Spinal cord (tissue), 10 donors: ENCODE data around the gene MEI4. TPM values are rescaled to one million over a fixed set of nuclear protein-coding genes. Genes with fewer than 3 reads are reported as not detected.

Source experiments
- DNase-seq, 6 donors: peaks; one replicate each; pipeline versions ENCODE4 v3.0.0 to v3.0.0-alpha.2; 2013 to 2015; ENCODE audit warnings: low spot score in 6 of 6, low read depth in 4 of 6
- H3K27ac ChIP-seq: one replicate; pipeline ENCODE4 v1.5.1; 2013; ENCODE audit warnings: low read depth, low read length, control low read depth
- H3K27me3 ChIP-seq: one replicate; pipeline ENCODE4 v1.6.1; 2013; ENCODE audit warnings: low read length; ENCODE audit not compliant: control insufficient read depth, insufficient read depth
- H3K36me3 ChIP-seq: one replicate; pipeline ENCODE4 v1.6.1; 2013; ENCODE audit warnings: low read length; ENCODE audit not compliant: control insufficient read depth, insufficient read depth
- H3K4me1 ChIP-seq: one replicate; pipeline ENCODE4 v1.6.1; 2013; ENCODE audit warnings: low read length; ENCODE audit not compliant: control insufficient read depth, insufficient read depth
- H3K4me3 ChIP-seq: one replicate; pipeline ENCODE4 v1.5.1; 2013; ENCODE audit warnings: low read depth, low read length, control low read depth
- H3K9me3 ChIP-seq: one replicate; pipeline ENCODE4 v1.6.1; 2013; ENCODE audit warnings: low read length; ENCODE audit not compliant: control insufficient read depth, insufficient read depth
- WGBS: methylation state at CpG from one replicate; pipeline ENCODE4 v1.1.5; 2013; ENCODE audit warnings: missing lambda C conversion rate; ENCODE audit not compliant: insufficient coverage; 5-methylcytosine and 5-hydroxymethylcytosine counted together
- polyA plus RNA-seq, 2 donors: library from polyadenylated mRNA; unstranded; fragments of 120-200 nt; gene quantifications; one replicate each; pipeline ENCODE4 v1.2.1, GENCODE V29; 2013; ENCODE audit not compliant: insufficient read length in 2 of 2
- total RNA-seq, 2 donors: library from RNA; depleted of rRNA in 1 of 2; stranded (reverse); fragments of 120-200 nt in 1 of 2; fragments of >200 nt in 1 of 2; gene quantifications; one replicate each; pipeline versions ENCODE4 v1.2.3 to v1.2.4, GENCODE V29; 2013 to 2014
- donor health status: healthy.

The MEI4 gene
- total and polyA plus RNA-seq, 4 donors, result 1.3 to 2.2 (median 1.6) TPM

DNA sequence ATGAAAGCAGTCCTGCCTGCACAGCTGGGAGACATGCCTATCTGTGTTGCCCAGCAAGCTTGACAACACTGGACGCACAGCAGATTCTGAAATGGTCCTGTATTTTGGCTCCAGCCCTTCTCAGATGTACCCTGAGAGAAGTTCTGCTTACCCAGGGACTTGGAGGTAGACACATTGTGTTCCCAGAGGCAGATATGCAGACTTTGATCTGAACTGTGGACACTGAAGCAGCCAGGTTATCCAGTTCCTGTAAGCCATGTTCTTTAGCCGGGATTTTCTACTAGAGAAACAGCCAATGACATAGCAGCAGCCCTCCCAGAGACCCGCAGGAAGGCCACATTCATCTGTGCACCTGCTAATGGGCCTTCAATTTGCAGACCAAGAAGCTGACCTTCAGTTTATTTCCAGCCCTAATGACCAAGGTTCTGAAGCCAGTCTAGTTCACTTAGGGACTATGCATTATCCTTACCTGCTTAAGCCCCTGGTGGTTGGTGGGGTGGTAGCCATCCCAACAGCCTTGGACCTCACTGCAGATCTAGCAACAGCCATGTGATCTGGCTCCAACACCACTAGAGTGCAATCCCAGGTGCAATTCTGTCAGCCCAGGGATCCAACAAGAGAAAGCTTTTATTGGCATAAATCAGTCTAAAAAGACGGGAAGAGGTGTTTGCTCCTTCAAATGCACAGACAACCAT lies 134.2 kb downstream of the MEI4 start:
- no peaks in the 10 kb centered on the region for H3K36me3 ChIP-seq
- no peaks in the 10 kb centered on the region for H3K4me1 ChIP-seq
- no peak overlapping the region for H3K4me3 ChIP-seq
- no peaks in the 10 kb centered on the region for H3K27me3 ChIP-seq
- WGBS, result 97% methylated on average over 3 of the region's 4 CpGs
- no peak overlapping the region for H3K27ac ChIP-seq
- H3K9me3 ChIP-seq, result peaks cover 2% of the 10 kb centered on the region
- no peak for DNase-seq

DNA sequence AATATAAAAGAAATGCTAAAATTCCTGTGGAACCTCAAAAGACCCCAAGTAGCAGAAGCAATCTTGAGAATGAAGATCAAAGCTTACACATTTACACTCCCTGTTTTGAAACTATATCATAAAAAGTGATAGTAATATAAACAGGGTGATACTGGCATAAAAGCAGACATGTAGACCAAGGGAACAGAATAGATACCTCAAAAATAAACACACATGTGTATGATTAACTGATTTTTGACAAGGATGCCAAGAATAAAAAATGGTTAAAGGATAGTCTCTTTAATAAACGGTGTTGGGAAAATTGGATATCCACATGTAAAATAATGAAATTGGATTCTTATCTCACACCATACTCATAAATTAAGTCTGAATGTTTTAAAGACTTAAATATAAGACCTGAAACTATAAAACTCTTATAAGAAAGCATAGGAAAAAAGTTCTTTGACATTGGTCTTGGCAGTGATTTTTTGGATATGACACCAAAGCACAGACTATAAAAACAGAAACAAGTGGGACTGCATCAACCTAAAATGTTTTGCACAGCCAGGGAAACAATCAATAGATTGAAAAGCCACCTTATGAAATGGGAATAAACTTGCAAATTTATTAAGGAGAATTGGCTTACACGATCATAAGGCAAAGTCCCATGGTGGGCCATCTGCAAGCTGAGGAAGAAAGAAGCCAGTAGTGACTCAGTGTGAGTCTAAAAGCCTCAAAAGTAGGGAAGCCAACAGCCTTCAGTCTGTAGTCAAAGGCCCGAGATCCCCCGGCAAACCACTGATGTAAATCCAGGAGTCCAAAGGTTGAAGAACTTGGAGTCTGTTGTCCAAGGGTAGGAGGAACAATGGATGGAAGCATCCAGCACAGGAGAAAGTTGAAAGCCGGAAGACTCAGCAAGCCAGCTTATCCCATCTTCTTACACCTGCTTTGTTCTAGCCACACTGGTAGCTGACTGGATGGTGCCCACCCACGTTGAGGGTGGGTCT lies 144.3 kb downstream of the MEI4 start:
- Histone ChIP-seq H3K27ac (no peak overlapping the region), H3K36me3 (no peaks in the 10 kb centered on the region), H3K27me3 (no peaks in the 10 kb centered on the region), H3K4me1 (no peaks in the 10 kb centered on the region), H3K9me3 (peaks cover 8% of the 10 kb centered on the region), H3K4me3 (no peak overlapping the region)
- DNase-seq, result no peak
- WGBS, result 89% methylated on average over 5 of the region's 6 CpGs

DNA sequence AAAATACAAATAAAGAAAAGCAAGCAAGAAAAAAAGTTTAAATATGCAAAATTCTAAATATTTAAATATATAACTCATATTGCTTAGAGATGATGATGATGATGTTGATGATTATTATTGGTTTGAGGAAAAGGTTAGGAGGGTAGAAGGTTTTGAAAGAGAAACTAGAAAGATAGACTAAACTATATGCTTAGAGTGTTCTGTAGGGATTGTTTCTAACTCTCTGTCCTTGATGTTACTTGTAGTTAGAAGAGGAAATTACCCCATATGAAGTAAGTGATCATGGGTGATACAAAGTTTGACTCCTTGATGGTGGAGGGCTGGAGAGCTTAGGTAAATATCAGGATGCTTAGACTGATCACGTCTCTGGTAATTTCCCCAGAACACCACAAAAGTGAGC lies 159.5 kb downstream of the MEI4 start:
- Histone ChIP-seq H3K27ac (no peak overlapping the region), H3K36me3 (no peaks in the 10 kb centered on the region), H3K4me3 (no peak overlapping the region), H3K4me1 (no peaks in the 10 kb centered on the region), H3K27me3 (no peaks in the 10 kb centered on the region), H3K9me3 (no peaks in the 10 kb centered on the region)
- WGBS, result no CpG with 5 or more reads among the region's 1 CpG
- DNase-seq, result no peak

DNA sequence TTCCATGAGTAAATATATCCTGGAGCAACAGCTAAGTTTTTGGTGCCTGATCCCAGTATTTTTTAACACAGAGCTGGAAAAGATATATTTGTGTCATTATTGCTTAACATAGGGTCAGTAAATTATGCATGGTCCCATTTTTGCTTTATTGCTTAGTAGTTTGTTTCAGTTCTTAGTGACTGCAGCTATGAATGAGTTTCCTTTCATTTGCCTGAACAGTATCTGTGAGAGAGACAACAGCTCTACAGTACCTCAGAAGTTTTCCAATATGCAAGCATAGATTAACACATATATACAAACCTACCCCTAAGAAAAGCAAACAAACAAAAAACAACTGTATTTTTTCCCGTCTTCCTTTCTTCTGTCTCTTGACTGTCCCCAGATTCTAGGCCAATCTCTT lies 160.3 kb downstream of the MEI4 start:
- H3K4me1 ChIP-seq, result no peaks in the 10 kb centered on the region
- WGBS, result 43% methylated on average over 1 of the region's 1 CpG
- H3K36me3 ChIP-seq, result no peaks in the 10 kb centered on the region
- no peak overlapping the region for H3K27ac ChIP-seq
- no peaks in the 10 kb centered on the region for H3K27me3 ChIP-seq
- H3K9me3 ChIP-seq, result no peaks in the 10 kb centered on the region
- no peak overlapping the region for H3K4me3 ChIP-seq
- no peak for DNase-seq

DNA sequence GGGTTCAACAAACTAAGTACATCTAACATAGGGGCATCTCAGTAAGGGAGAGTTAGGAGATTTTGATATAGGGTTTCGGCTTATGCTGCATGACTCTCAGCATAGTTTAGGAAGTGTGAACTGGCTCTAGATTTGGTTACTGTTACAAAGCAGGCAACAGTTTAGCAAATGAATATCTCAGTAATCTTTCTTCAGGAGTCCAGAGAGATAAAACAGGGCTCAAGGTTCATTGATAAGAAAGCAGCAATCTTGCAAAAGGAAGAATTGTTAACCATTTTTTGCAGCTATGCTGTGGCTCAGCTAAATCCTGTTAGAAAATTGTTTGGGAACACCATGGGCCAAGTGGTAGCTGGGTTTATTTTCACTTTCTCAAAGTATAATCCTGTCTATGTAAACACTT lies 161.3 kb downstream of the MEI4 start:
- Histone ChIP-seq H3K36me3 (no peaks in the 10 kb centered on the region), H3K4me1 (no peaks in the 10 kb centered on the region), H3K27ac (no peak overlapping the region), H3K27me3 (no peaks in the 10 kb centered on the region), H3K4me3 (no peak overlapping the region), H3K9me3 (no peaks in the 10 kb centered on the region)
- 100% methylated on average over 1 of the region's 1 CpG for WGBS
- DNase-seq, result no peak

DNA sequence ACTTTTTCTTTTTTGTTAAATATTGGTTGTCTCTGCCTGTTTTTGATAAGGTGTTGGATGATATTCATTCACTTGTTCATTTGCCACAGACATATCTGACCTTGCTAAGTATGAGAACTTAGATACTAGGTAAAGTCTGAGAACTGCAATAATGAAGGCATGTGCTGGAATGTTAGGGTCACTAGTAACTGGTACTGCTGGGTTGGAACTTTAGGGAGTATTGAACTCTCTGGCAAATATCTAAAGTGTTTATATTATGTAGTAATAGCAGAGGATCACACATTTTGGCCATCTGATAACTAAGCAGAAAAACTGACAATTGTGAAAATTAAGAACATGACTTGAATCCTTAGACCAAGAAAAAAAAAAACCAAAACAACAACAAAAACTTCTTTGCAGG lies 162.7 kb downstream of the MEI4 start:
- H3K9me3 ChIP-seq, result no peaks in the 10 kb centered on the region
- H3K27ac ChIP-seq, result no peak overlapping the region
- H3K27me3 ChIP-seq, result no peaks in the 10 kb centered on the region
- no peak for DNase-seq
- H3K36me3 ChIP-seq, result no peaks in the 10 kb centered on the region
- H3K4me1 ChIP-seq, result no peaks in the 10 kb centered on the region
- no peak overlapping the region for H3K4me3 ChIP-seq

DNA sequence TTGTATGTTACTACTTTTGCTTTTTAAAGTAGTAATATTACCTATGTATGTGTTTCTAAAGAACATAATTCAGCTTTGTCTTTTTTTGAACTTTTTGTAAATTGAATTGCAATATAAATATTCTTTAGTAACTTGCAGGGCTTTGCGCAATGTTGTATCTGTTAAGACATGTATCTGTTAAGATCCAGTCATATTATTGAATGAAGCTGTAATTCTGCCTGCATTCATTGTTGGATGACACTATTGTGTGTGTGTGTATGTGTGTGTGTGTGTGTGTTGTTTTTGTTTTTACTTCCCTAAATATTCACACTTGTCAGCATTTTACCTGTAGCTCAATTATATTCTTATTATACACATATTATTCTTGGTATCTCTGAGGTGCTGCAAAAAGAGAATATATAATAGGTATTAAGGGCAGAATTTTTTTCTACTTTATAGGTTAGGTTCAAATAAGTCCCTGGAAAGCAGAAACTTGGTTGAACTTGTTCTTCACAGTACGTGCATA lies 164.0 kb downstream of the MEI4 start:
- 88% methylated on average over 1 of the region's 2 CpGs for whole genome bisulfite sequencing
- H3K36me3 ChIP-seq, result no peaks in the 10 kb centered on the region
- H3K9me3 ChIP-seq, result no peaks in the 10 kb centered on the region
- no peaks in the 10 kb centered on the region for H3K4me1 ChIP-seq
- no peak overlapping the region for H3K27ac ChIP-seq
- no peak overlapping the region for H3K4me3 ChIP-seq
- DNase-seq, result no peak
- H3K27me3 ChIP-seq, result no peaks in the 10 kb centered on the region

DNA sequence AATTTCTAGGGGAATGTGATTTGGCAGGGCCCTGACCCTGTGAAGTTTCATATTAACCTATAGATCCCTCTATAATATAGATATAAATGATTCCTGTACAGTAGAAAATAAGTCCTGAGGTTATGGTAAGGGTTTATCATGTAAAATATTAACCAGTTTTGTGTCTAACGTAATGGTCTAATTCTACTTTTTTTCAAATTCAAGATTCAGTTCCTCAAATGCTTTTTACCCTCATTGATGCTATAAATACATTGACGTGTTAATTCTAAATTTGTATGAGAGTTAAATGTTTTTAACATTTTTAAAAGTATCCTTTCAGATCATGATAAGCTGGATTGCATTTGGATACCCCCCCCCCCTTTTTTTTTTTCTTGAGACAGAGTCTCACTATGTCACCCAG lies 169.4 kb downstream of the MEI4 start:
- DNase-seq, result no peak
- Histone ChIP-seq H3K9me3 (no peaks in the 10 kb centered on the region), H3K27me3 (no peaks in the 10 kb centered on the region), H3K4me3 (no peak overlapping the region), H3K36me3 (no peaks in the 10 kb centered on the region), H3K27ac (no peak overlapping the region), H3K4me1 (no peaks in the 10 kb centered on the region)
- WGBS, result no CpG with 5 or more reads among the region's 2 CpGs

DNA sequence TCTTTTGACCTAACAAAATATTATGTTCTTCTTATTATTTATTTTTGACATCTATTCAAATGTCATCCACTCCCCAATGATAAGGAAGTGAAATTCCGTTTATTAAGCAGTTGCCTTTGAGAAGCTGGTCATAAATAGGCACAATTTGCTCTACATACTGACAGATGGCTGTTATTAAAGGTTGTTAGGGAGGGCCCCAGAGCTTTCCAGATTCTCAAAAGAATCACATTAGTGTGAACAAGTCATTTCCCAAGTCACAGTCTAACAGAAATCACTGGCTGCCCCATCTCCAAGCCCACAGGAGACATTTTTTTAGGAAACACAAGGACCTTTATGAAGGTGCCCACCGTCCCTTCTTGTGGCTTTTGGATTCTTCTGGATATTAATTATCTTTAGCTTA lies 172.4 kb downstream of the MEI4 start:
- no peaks in the 10 kb centered on the region for H3K4me1 ChIP-seq
- no peaks in the 10 kb centered on the region for H3K9me3 ChIP-seq
- H3K4me3 ChIP-seq, result no peak overlapping the region
- WGBS, result no CpG with 5 or more reads among the region's 2 CpGs
- H3K27ac ChIP-seq, result no peak overlapping the region
- H3K36me3 ChIP-seq, result no peaks in the 10 kb centered on the region
- H3K27me3 ChIP-seq, result no peaks in the 10 kb centered on the region
- DNase-seq, result no peak

DNA sequence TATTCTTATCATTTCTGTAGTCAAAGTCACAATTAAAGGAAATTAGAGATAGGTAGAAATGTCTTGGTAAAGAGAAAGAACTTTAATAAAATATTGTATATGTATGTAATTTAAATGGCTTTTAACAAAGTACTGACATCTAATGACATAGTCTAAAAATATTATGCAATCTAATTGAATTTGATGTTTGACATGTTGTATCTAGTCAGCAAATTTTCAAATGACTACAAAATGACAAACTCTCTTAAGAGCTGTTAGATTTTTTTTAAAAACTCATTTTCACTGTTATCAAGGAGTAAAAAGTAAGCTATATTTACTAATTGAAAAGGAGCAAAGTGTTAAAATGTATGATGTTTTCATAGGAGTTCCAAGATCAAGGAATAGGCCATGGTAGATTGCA lies 176.9 kb downstream of the MEI4 start:
- Histone ChIP-seq H3K36me3 (no peaks in the 10 kb centered on the region), H3K4me1 (no peaks in the 10 kb centered on the region), H3K27me3 (no peaks in the 10 kb centered on the region), H3K9me3 (no peaks in the 10 kb centered on the region), H3K27ac (no peak overlapping the region), H3K4me3 (no peak overlapping the region)
- DNase-seq, result no peak
